Coronary artery (tissue), 2 donors: ENCODE measurements around the gene ST6GALNAC3.

Source experiments
- DNase-seq: peaks from one replicate; pipeline ENCODE4 v3.0.0-alpha.2; 2017; ENCODE audit warnings: low spot score
- H3K27ac ChIP-seq, 2 donors: fragments of 200-600 bp; sonication (generic); one replicate each; pipeline ENCODE4 v1.5.1; 2016 to 2019
- H3K4me3 ChIP-seq: fragments of 200-600 bp; sonication (generic); 2 replicates; pipeline ENCODE4 v1.5.1; 2016; ENCODE audit warnings: mild to moderate bottlenecking, moderate library complexity
- TF ChIP-seq, protein P1 (sequence below): fragments of 200-600 bp; sonication (generic); IDR thresholded peaks from one replicate; pipeline ENCODE4 v1.5.1; 2019; ENCODE audit warnings: antibody characterized with exemption

The ST6GALNAC3 gene

DNA sequence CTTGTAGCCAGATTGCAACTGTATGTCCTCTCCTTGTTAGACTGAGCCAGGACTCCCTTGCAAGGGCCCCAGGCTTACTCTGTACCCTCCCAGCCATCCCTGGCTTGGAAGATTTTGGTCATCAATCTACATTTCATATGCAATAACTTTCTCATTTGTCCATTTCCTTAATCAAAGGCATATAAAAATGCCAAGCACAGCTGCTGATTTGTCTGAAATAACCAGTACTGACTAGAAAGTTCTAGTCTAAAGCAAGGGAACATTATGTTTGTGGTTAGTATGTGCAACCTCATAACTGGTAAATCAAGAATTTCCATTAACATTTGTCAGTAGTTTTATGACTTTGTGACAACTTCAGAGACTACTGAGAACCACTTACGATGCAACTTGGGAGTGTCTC lies 370.2 kb downstream of the ST6GALNAC3 start:
- TF ChIP-seq, protein P1, sequence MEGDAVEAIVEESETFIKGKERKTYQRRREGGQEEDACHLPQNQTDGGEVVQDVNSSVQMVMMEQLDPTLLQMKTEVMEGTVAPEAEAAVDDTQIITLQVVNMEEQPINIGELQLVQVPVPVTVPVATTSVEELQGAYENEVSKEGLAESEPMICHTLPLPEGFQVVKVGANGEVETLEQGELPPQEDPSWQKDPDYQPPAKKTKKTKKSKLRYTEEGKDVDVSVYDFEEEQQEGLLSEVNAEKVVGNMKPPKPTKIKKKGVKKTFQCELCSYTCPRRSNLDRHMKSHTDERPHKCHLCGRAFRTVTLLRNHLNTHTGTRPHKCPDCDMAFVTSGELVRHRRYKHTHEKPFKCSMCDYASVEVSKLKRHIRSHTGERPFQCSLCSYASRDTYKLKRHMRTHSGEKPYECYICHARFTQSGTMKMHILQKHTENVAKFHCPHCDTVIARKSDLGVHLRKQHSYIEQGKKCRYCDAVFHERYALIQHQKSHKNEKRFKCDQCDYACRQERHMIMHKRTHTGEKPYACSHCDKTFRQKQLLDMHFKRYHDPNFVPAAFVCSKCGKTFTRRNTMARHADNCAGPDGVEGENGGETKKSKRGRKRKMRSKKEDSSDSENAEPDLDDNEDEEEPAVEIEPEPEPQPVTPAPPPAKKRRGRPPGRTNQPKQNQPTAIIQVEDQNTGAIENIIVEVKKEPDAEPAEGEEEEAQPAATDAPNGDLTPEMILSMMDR: no peak
- Histone ChIP-seq H3K27ac (no peak overlapping the region), H3K4me3 (no peak overlapping the region)
- DNase-seq: no peak

DNA sequence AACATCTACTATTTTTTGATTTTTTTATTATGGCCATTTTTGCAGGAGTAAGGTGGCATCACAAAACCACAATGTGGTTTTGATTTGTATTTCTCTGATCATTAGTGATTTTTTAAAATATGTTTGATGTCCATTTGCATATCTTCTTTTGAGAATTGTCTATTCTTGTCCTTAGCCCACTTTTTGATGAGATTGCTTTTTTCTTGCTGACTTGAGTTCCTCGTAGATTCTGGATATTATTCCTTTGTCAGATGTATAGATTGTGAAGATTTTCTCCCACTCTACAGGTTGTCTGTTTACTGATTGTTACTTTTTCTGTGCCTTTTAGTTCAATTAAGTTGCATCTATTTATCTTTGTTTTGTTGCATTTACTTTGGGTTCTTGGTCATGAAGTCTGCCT lies 375.7 kb downstream of the ST6GALNAC3 start:
- TF ChIP-seq, protein P1: no peak
- no peak overlapping the region for H3K4me3 ChIP-seq
- H3K27ac ChIP-seq: no peak overlapping the region
- no peak for DNase-seq

DNA sequence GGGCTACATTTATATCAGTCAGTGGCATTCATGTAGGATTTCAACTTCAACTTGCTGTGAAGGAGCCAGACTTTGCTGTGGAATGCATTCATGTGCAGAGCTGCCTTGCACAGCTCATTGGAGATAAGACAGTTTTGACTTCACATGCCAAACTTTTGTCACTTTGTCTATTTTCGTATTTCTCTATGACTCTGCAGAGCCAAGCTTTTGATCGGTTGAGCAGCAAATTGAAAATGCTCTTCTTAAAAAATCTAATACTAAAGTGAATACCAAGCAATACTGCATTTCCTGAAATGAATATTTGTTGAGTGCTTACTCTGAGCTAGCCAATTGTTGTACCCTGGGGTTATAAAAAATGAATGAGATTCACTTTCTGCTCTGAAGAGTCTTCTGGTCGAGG lies 388.7 kb downstream of the ST6GALNAC3 start:
- DNase-seq: no peak
- TF ChIP-seq, protein P1: no peak

DNA sequence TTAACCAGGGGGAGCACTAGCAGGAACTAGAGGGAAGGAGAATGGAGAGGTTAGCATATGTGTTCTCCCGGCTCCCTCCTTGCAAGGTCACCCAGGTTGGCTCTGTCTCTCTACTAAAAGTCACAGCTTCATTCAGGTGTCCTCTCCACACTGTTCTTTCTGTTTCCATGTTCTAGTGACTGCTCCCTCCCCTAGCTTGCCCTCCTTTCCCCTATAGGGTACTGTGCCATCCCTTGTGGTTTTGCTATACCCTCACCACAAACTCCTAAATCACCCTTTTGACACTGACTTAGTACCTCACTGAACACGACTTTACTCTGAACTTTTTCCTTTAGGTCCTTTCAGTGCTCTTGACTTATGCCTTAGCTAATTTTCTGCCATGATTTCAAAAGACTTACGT lies 389.3 kb downstream of the ST6GALNAC3 start:
- TF ChIP-seq, protein P1: no peak
- Histone ChIP-seq H3K4me3 (no peak overlapping the region), H3K27ac (no peak overlapping the region)
- DNase-seq: no peak

More for the DNA sequence above, 388.7 kb downstream of the ST6GALNAC3 start:
- Histone ChIP-seq H3K27ac (no peak overlapping the region), H3K4me3 (no peak overlapping the region)

DNA sequence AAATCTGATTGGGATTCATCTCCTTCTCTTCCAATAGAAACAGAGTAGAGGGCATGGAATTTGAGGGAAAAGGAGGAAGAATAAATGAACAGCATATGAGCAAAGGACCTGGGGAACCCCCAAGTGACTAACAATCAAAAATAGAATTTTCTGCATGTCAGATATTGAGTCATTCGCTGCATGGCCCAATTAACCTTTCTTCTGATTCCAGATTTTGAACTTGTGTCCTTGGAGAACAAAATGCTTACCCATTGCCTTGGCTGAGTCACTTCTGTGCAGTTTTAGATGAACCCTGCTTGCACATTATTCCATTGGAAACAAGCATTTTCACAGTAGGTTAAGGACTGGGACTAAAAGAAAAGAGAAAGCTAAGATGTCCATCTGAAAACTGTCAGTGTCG lies 390.5 kb downstream of the ST6GALNAC3 start:
- H3K4me3 ChIP-seq: no peak overlapping the region
- H3K27ac ChIP-seq: no peak overlapping the region
- DNase-seq: no peak
- TF ChIP-seq, protein P1: no peak

DNA sequence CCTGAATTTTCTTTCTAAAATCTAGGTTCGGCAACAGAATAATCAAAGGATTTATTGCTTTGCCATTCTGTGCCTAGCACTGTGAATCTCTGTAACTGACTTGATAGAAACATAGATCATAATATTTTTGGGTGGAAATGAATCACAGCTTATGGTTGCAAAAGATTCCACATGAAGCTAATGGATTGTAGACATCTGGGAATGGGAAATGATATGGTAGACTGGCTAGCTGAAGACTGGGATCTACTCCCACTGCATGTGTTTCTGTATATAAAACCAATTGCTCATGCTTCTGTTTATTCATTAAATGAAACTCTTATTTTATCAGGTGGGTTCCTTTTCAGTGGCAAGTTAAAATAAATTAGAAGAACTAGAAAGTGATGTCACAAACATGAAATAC lies 395.6 kb downstream of the ST6GALNAC3 start:
- Histone ChIP-seq H3K27ac (no peak overlapping the region), H3K4me3 (no peak overlapping the region)
- TF ChIP-seq, protein P1: no peak
- DNase-seq: no peak

DNA sequence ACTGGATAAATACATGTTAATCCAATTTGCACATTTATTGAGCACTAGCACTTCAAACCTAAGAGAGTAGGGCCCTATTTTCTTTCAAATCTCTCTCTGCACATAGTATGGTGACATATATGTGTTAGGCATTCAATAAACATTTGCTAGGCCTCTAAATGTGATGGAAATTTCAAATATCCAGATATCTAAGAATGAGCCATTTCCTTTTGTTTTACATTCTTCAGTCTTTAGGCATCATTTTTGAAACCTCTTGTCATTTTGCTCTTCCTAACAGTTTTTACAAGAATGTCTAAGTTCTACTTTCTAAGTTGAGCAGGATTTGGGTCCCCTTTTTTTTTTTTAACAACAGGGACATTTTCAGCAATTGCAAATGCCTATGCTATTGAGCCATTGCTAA lies 397.0 kb downstream of the ST6GALNAC3 start:
- Histone ChIP-seq H3K4me3 (no peak overlapping the region), H3K27ac (no peak overlapping the region)
- no peak for DNase-seq
- TF ChIP-seq, protein P1: no peak
